ENCODE results near the gene CACNB4.

CACNB4 gene

GRCh38 chr2:152089238-152089637, 9.6 kb downstream of the CACNB4 start:
- H3K36me3 ChIP-seq (ENCODE audit: control insufficient read depth in 2 of 2, insufficient read depth in 2 of 2, low read length in 2 of 2): no peaks in the 10 kb centered on the region

DNA sequence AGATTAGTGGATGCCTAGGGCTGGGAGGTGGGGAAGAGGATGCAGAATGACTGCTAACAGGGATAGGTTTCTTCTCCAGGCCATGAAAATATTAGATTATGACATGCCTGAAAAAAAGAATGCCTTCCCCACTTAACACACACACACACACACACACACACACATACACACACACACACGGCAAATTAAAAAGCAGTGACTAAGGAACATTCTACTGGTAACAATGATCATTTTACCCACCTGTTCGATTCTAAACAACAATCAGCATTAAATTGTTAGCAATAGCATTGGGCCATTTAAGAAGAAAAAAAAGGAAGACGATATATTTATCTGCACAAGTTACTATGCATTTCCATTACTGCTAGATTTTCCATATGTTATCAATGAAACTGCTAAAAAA, 10.8 kb downstream of the CACNB4 start:
- Histone ChIP-seq H3K36me3 (ENCODE audit: control insufficient read depth in 2 of 2, insufficient read depth in 2 of 2, low read length in 2 of 2) (no peaks in the 10 kb centered on the region), H3K9ac (ENCODE audit: low read length in 2 of 2) (no peak overlapping the region), H3K4me1 (ENCODE audit: control insufficient read depth, insufficient read depth, low read length) (peaks cover 3% of the 10 kb centered on the region), H3K27ac (ENCODE audit: low read length) (no peak overlapping the region), H3K9me3 (ENCODE audit: control insufficient read depth in 2 of 2, low read length in 2 of 2) (no peaks in the 10 kb centered on the region), H3K27me3 (ENCODE audit: control insufficient read depth in 1 of 2, insufficient read depth in 2 of 2, low read length in 2 of 2) (no peaks in the 10 kb centered on the region), H3K4me3 (ENCODE audit: low read length in 2 of 2) (no peak overlapping the region)

More at GRCh38 chr2:152089238-152089637, 9.6 kb downstream of the CACNB4 start:
- H3K9ac ChIP-seq (ENCODE audit: low read length in 2 of 2): no peak overlapping the region
- H3K27ac ChIP-seq (ENCODE audit: low read length): no peak overlapping the region
- no peaks in the 10 kb centered on the region for H3K27me3 ChIP-seq (ENCODE audit: control insufficient read depth in 1 of 2, insufficient read depth in 2 of 2, low read length in 2 of 2)
- H3K9me3 ChIP-seq (ENCODE audit: control insufficient read depth in 2 of 2, low read length in 2 of 2): no peaks in the 10 kb centered on the region
- H3K4me1 ChIP-seq (ENCODE audit: control insufficient read depth, insufficient read depth, low read length): peaks cover 3% of the 10 kb centered on the region
- no peak overlapping the region for H3K4me3 ChIP-seq (ENCODE audit: low read length in 2 of 2)

GRCh38 chr2:152086231-152086630, 12.6 kb downstream of the CACNB4 start:
- no peak overlapping the region for H3K9ac ChIP-seq (ENCODE audit: low read length in 2 of 2)
- no peaks in the 10 kb centered on the region for H3K27me3 ChIP-seq (ENCODE audit: control insufficient read depth in 1 of 2, insufficient read depth in 2 of 2, low read length in 2 of 2)
- H3K4me3 ChIP-seq (ENCODE audit: low read length in 2 of 2): no peak overlapping the region
- H3K9me3 ChIP-seq (ENCODE audit: control insufficient read depth in 2 of 2, low read length in 2 of 2): no peaks in the 10 kb centered on the region
- peaks cover 3% of the 10 kb centered on the region for H3K4me1 ChIP-seq (ENCODE audit: control insufficient read depth, insufficient read depth, low read length)
- H3K27ac ChIP-seq (ENCODE audit: low read length): no peak overlapping the region
- no peaks in the 10 kb centered on the region for H3K36me3 ChIP-seq (ENCODE audit: control insufficient read depth in 2 of 2, insufficient read depth in 2 of 2, low read length in 2 of 2)

GRCh38 chr2:152084076-152084475, 14.8 kb downstream of the CACNB4 start:
- H3K27me3 ChIP-seq (ENCODE audit: control insufficient read depth in 1 of 2, insufficient read depth in 2 of 2, low read length in 2 of 2): no peaks in the 10 kb centered on the region
- H3K4me1 ChIP-seq (ENCODE audit: control insufficient read depth, insufficient read depth, low read length): no peaks in the 10 kb centered on the region
- H3K9me3 ChIP-seq (ENCODE audit: control insufficient read depth in 2 of 2, low read length in 2 of 2): no peaks in the 10 kb centered on the region
- H3K36me3 ChIP-seq (ENCODE audit: control insufficient read depth in 2 of 2, insufficient read depth in 2 of 2, low read length in 2 of 2): no peaks in the 10 kb centered on the region
- H3K27ac ChIP-seq (ENCODE audit: low read length): no peak overlapping the region
- no peak overlapping the region for H3K4me3 ChIP-seq (ENCODE audit: low read length in 2 of 2)
- no peak overlapping the region for H3K9ac ChIP-seq (ENCODE audit: low read length in 2 of 2)

DNA sequence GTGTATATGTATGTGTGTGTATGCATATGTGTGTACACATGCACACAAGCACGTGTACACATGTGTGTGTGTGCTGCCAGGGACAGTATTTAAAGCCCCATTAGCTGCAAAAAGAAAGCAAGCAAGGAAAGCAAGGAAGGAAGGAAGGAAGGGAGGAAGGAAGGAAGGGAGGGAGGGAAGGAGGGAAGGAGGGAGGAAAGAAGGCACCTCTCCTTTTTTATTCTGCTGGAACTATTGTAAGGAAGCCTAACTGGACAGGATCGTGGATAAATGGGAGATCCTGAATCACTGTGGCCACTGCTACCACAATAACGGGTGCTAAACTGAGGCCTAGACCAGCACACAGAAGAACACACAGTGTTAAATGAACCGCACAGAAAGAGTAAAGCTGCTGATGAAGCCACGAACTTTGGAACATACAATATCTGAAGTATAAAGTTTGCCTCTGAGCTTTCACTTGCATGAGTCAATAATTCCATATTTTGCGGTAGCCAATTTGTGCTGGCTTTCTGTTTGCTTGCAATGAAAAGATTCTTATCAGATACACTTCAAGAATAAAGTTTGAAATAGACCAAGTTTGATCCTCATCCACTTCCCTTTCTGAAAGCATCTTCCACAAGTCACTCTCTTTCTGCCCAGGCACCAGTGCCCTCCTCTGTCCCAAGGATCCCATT, 15.5 kb downstream of the CACNB4 start:
- Histone ChIP-seq H3K27ac (ENCODE audit: low read length) (no peak overlapping the region), H3K9me3 (ENCODE audit: control insufficient read depth in 2 of 2, low read length in 2 of 2) (no peaks in the 10 kb centered on the region), H3K4me1 (ENCODE audit: control insufficient read depth, insufficient read depth, low read length) (no peaks in the 10 kb centered on the region), H3K4me3 (ENCODE audit: low read length in 2 of 2) (no peak overlapping the region), H3K36me3 (ENCODE audit: control insufficient read depth in 2 of 2, insufficient read depth in 2 of 2, low read length in 2 of 2) (no peaks in the 10 kb centered on the region), H3K27me3 (ENCODE audit: control insufficient read depth in 1 of 2, insufficient read depth in 2 of 2, low read length in 2 of 2) (no peaks in the 10 kb centered on the region), H3K9ac (ENCODE audit: low read length in 2 of 2) (no peak overlapping the region)

GRCh38 chr2:152078662-152079061, 20.2 kb downstream of the CACNB4 start:
- Histone ChIP-seq H3K36me3 (ENCODE audit: control insufficient read depth in 2 of 2, insufficient read depth in 2 of 2, low read length in 2 of 2) (no peaks in the 10 kb centered on the region), H3K27ac (ENCODE audit: low read length) (no peak overlapping the region), H3K9ac (ENCODE audit: low read length in 2 of 2) (no peak overlapping the region), H3K4me3 (ENCODE audit: low read length in 2 of 2) (no peak overlapping the region), H3K27me3 (ENCODE audit: control insufficient read depth in 1 of 2, insufficient read depth in 2 of 2, low read length in 2 of 2) (no peaks in the 10 kb centered on the region), H3K4me1 (ENCODE audit: control insufficient read depth, insufficient read depth, low read length) (no peaks in the 10 kb centered on the region), H3K9me3 (ENCODE audit: control insufficient read depth in 2 of 2, low read length in 2 of 2) (no peaks in the 10 kb centered on the region)

DNA sequence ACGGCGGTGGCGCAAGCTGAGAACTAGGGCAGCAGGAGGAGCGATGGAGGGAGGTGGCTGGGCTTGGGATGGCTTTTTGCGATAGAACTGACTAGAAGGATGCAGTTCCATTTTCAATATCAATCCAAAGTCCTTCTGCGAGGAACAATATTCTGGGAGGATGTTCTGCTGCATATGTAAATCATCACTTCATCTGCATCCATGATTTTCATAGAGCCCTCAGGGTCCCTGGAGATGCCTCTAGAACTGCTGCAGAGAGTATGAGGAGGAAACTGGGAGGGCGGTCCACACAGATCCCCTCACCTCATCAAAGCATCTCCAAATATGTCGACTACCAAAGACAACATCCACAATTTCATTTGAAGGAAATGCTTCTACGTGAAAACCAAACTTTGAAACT, 20.8 kb downstream of the CACNB4 start:
- Histone ChIP-seq H3K27me3 (ENCODE audit: control insufficient read depth in 1 of 2, insufficient read depth in 2 of 2, low read length in 2 of 2) (no peaks in the 10 kb centered on the region), H3K9me3 (ENCODE audit: control insufficient read depth in 2 of 2, low read length in 2 of 2) (no peaks in the 10 kb centered on the region), H3K36me3 (ENCODE audit: control insufficient read depth in 2 of 2, insufficient read depth in 2 of 2, low read length in 2 of 2) (no peaks in the 10 kb centered on the region), H3K9ac (ENCODE audit: low read length in 2 of 2) (no peak overlapping the region), H3K4me3 (ENCODE audit: low read length in 2 of 2) (no peak overlapping the region), H3K27ac (ENCODE audit: low read length) (no peak overlapping the region), H3K4me1 (ENCODE audit: control insufficient read depth, insufficient read depth, low read length) (no peaks in the 10 kb centered on the region)

GRCh38 chr2:152075461-152076050, 23.3 kb downstream of the CACNB4 start:
- Histone ChIP-seq H3K27me3 (ENCODE audit: control insufficient read depth in 1 of 2, insufficient read depth in 2 of 2, low read length in 2 of 2) (no peaks in the 10 kb centered on the region), H3K9me3 (ENCODE audit: control insufficient read depth in 2 of 2, low read length in 2 of 2) (no peaks in the 10 kb centered on the region), H3K36me3 (ENCODE audit: control insufficient read depth in 2 of 2, insufficient read depth in 2 of 2, low read length in 2 of 2) (no peaks in the 10 kb centered on the region), H3K4me1 (ENCODE audit: control insufficient read depth, insufficient read depth, low read length) (no peaks in the 10 kb centered on the region), H3K4me3 (ENCODE audit: low read length in 2 of 2) (no peak overlapping the region), H3K27ac (ENCODE audit: low read length) (no peak overlapping the region), H3K9ac (ENCODE audit: low read length in 2 of 2) (no peak overlapping the region)

DNA sequence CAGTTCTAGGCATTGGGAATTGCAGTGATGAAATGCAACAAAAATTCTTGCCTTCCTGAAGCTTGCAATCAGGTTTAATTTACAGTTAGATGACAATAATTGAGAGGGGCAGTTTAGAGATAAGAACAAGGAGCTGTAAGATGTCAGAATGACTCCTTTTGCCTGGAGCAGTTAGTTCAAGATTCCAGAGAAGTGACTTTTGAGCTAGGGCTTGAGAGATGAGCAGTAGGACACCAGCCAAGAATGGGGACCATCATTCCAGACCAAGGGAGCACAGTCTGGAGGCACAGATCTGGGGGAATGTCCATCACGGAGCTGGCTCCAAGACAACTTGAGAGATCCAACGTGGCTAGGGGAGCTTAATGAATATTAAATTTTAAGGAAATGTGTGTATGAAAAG, 26.8 kb downstream of the CACNB4 start:
- no peaks in the 10 kb centered on the region for H3K9me3 ChIP-seq (ENCODE audit: control insufficient read depth in 2 of 2, low read length in 2 of 2)

GRCh38 chr2:152071518-152071917, 27.3 kb downstream of the CACNB4 start:
- no peaks in the 10 kb centered on the region for H3K27me3 ChIP-seq (ENCODE audit: control insufficient read depth in 1 of 2, insufficient read depth in 2 of 2, low read length in 2 of 2)
- no peaks in the 10 kb centered on the region for H3K36me3 ChIP-seq (ENCODE audit: control insufficient read depth in 2 of 2, insufficient read depth in 2 of 2, low read length in 2 of 2)
- H3K4me3 ChIP-seq (ENCODE audit: low read length in 2 of 2): no peak overlapping the region

More for the DNA sequence above, 26.8 kb downstream of the CACNB4 start:
- no peak overlapping the region for H3K27ac ChIP-seq (ENCODE audit: low read length)
- H3K36me3 ChIP-seq (ENCODE audit: control insufficient read depth in 2 of 2, insufficient read depth in 2 of 2, low read length in 2 of 2): no peaks in the 10 kb centered on the region
- H3K9ac ChIP-seq (ENCODE audit: low read length in 2 of 2): no peak overlapping the region
- no peak overlapping the region for H3K4me3 ChIP-seq (ENCODE audit: low read length in 2 of 2)
- no peaks in the 10 kb centered on the region for H3K4me1 ChIP-seq (ENCODE audit: control insufficient read depth, insufficient read depth, low read length)
- no peaks in the 10 kb centered on the region for H3K27me3 ChIP-seq (ENCODE audit: control insufficient read depth in 1 of 2, insufficient read depth in 2 of 2, low read length in 2 of 2)

GRCh38 chr2:152071092-152071491, 27.8 kb downstream of the CACNB4 start:
- Histone ChIP-seq H3K27me3 (ENCODE audit: control insufficient read depth in 1 of 2, insufficient read depth in 2 of 2, low read length in 2 of 2) (no peaks in the 10 kb centered on the region), H3K27ac (ENCODE audit: low read length) (no peak overlapping the region)

More at GRCh38 chr2:152071518-152071917, 27.3 kb downstream of the CACNB4 start:
- no peaks in the 10 kb centered on the region for H3K4me1 ChIP-seq (ENCODE audit: control insufficient read depth, insufficient read depth, low read length)
- H3K9ac ChIP-seq (ENCODE audit: low read length in 2 of 2): no peak overlapping the region
- no peaks in the 10 kb centered on the region for H3K9me3 ChIP-seq (ENCODE audit: control insufficient read depth in 2 of 2, low read length in 2 of 2)
- H3K27ac ChIP-seq (ENCODE audit: low read length): no peak overlapping the region

More at GRCh38 chr2:152071092-152071491, 27.8 kb downstream of the CACNB4 start:
- H3K4me1 ChIP-seq (ENCODE audit: control insufficient read depth, insufficient read depth, low read length): no peaks in the 10 kb centered on the region
- H3K9me3 ChIP-seq (ENCODE audit: control insufficient read depth in 2 of 2, low read length in 2 of 2): no peaks in the 10 kb centered on the region
- no peak overlapping the region for H3K4me3 ChIP-seq (ENCODE audit: low read length in 2 of 2)
- no peaks in the 10 kb centered on the region for H3K36me3 ChIP-seq (ENCODE audit: control insufficient read depth in 2 of 2, insufficient read depth in 2 of 2, low read length in 2 of 2)
- H3K9ac ChIP-seq (ENCODE audit: low read length in 2 of 2): no peak overlapping the region
